AML-193 (cell line): ENCODE results near the gene TMEM132E.

Experiments used
- DNase-seq, 2 experiments: peaks; one replicate each; lab custom pipeline; 2025; lab: John Stamatoyannopoulos, UW

TMEM132E gene

GRCh38 chr17:34568953-34569352, 10.4 kb upstream of the TMEM132E start:
- no peak for DNase-seq

DNA sequence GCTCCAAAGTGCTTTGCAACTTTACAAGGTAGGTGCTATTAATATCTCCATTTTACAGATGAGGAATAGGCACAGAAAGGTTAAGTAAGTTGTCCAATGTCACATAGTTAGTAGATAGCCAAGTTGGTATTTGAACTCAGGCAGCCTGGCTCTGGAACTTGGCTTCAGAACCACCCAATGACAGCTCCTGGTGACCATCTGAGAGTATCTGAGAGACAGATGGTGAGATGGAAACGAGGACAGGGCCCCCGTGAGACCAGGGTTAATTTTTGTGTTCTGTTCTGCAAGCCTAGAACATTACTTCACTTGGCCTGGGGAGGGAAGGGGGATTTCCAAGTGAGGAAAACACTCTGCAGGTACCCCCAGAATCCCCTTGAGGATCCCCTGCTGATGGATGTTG, 9.8 kb upstream of the TMEM132E start:
- DNase-seq = no peak

- DNase-seq = no peak
Observed at GRCh38 chr17:34570506-34570905, 8.9 kb upstream of the TMEM132E start.

GRCh38 chr17:34571428-34572130, 7.8 kb upstream of the TMEM132E start:
- no peak for DNase-seq

DNA sequence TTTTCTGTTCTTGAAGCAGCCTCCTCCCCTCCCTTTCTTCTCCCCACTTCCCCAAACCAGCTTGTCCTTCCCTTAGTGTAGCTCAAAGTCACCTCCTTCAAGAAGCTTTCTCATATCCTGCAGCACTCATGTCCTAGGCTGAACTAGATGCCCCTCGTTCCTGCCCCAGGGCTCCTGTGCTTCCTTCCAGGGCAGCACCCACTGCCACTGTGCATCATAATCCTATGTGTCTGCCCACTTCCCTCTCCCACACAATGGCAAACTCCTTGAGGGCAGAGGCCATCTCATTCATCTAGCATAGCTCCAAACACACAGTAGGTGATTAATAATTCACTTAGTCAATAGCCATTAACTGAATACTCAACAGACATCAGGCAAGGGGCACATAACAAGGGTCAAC, 6.9 kb upstream of the TMEM132E start:
- no peak for DNase-seq

DNA sequence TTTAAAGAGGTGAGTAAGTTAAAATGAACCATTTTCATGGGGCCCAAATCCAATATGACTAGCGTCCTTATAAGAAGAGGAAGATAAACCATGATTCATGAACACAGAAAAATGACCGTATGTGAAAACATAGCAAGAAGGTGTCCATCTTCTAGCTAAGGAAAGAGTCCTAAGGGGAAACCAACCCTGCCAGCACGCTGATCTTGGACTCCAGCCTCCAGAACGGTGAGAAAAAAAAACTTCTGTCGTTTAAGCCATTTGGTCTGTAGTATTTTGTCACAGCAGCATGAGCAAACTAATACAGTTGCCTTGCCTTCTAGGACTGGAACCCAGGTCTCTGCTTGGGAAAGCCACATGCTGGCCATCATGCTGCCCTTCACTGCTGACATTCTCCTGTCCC, 4.2 kb upstream of the TMEM132E start:
- no peak for DNase-seq

- no peak for DNase-seq
Observed at GRCh38 chr17:34578016-34578415, 1.4 kb upstream of the TMEM132E start.

DNA sequence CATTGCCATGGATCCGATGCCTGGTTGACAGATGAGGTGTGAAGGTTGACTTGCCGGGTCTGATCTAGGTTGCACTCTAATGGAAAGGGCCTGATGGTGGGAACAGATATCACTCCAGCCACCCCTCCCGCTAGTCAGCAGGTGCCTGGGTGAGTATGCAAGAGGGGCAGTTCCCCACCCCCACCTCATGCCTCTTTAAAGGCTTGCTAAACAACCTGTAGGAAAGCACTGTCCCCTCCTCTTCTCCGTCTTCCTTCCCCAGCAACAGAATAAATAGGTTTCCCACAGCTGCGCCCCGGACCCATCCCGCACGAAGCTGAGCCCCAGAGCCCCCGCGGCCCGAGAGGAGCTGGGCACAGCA, 746 bp upstream of the TMEM132E start:
- no peak for DNase-seq

DNA sequence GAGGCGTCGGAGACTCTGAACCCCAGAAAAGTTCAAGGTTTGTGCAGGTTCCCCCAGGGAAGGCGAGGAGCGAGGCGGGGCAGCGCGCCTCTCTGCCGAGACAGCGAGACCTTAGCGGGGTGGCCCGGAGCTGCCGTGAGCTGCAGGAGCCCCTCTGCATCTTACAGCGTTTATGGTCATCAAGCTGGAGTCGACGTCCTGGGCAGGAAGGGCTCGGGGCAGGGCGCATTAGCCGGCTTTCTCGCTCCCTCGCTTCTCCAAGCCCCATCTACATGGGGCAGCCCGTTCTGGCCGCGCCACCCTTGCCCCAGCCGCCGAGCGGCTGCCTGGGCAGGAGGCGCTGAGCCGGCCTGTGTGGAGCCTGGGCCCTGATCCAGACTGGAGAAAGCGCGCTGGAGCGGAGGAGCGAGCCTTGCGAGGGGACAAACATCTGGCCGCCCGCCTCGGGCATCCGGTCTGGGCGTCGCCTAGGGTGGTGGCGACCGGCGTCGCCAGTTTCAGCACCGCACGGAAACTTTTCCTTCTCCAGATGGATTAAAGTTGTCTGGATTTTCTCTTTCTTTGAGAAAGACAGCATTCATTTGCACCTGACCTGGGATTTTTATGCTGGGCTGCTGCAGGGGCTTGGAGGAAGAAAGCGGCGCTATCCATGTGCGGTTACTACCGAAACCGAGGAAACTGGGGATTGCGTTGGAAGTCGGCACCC, 750 bp downstream of the TMEM132E start:
- DNase-seq = no peak

GRCh38 chr17:34580685-34581445, 1.5 kb downstream of the TMEM132E start:
- no peak for DNase-seq

- no peak for DNase-seq
Observed at GRCh38 chr17:34581446-34582184, 2.2 kb downstream of the TMEM132E start.

DNA sequence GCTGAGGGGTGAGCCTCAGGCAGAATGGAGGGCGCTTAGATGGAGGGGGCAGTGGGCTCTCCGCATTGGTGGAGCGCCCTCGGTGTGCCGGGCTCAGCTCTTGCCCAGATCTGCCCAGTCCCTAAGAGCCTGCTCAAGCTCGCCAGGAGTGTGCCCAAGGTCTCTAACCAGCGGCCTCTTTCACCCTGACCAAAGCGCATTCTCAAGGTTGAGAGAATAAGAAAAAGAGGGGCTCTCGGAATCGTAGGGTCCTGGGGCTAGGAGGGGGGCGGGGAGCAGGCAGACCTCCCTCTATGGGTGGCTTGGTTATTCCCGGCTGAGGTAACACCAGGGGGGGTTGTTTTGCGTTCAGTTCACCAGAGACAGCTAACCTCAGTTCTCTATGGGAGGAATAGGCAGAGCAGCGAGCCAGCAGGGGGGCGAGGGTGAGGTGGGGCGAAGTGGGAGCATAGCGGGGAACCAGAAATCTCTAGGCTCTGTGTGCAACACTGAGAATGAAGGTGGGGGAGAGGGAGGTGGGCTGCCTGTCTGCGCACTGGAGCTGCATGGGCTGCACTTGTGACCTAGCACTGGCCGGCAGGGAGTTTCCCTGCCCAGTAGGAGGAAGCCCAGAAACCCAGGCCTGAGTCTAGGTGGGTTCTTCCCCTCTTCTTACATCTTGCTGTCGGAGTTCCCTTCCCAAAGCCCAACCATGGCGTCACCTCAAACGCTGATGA, 3.0 kb downstream of the TMEM132E start:
- no peak for DNase-seq

- DNase-seq = no peak
Observed at GRCh38 chr17:34582901-34583245, 3.5 kb downstream of the TMEM132E start.

DNA sequence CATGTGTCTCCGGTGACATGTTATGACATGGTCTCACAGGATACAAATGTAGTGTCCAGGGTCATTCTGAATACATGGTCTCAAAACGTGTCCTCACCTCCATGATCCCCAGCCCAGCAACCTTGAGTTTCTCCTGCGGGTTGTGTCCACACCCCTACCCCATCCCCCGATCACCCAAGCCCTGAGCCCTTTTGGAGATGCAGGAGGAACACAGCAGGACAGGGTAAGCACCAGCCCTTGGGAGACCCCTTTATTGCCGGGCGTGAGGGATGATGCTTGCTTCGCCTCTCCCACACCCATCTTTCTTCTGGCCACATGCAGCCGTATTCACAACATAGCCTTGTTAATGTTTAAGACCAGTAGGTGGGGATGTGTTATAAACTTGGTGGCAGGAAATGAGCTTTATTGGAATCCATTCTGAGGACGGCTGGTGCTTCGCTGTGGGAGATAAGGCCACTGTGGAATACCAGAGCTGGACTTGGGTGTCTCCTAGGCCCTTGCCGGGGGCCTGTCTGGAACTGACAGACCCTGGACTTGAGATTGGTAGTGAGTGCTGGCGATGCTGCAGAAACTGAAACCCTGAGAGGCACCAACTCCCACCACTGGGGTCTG, 5.5 kb downstream of the TMEM132E start:
- DNase-seq = peak in 1 of 2 experiments; percentile 8

DNA sequence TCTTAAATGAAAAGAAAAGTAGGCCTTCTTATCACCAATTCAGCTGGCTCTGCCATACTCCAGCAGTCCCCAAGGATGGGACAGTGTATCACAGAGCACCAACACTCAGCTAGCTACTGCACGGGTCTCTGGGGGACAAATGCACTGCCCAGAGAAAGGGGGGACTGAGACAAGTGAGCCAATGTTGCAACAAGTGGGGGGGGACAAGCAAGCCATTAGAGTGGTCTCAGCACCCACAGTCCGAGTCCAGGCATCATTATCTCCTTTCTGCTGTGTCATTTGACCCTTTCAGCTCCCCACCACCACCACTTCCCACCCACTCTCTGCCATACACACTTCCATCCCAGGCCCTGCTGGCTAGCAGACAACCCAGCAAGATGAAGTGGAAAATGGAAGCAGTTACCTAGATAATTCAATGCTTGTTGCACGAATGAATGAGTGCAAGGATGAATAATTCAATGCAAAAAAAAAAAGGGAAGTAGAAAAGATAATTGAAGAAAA, 7.0 kb downstream of the TMEM132E start:
- DNase-seq = no peak

GRCh38 chr17:34588266-34588665, 8.9 kb downstream of the TMEM132E start:
- DNase-seq = no peak

DNA sequence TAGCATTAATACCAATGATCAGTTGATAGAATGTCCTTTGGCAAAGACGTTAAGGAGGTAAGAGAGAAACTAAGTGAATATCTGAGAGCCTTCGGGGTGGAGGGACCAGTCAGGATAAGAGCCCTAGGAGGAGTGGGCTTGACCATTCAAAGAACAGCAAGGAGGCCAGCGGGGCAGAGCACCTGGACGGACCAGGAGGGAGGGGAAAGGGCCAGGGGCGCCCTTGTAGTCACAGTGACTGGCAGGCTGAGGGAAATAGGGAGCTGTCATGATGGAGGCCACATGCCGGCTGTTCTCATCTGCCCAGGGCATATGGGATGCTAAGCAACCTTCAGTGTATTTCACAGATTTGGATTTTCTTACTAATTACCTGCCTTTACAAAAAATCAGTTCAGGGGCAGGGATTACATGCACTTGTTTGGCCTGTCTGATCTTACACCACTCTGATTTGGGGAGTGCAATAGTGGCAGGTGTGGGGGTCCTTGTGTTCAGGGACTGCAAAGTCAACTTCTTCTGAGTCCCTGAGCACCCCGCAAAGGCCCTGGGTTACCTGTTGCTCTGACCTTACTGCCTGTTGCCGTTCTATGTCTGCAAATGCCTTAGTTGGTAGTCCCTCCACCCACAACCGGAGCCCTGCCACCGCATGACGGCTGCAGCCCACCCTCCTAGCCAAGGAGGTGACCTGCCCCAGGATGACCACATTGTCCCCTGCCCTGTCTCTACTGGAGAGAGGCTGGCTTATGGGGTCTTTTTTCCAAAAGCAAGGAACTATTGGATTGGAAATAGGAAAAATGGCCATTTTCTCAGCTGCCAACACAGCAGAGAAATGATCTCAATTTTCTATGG, 10.0 kb downstream of the TMEM132E start:
- DNase-seq = no peak

GRCh38 chr17:34592002-34592401, 12.6 kb downstream of the TMEM132E start:
- DNase-seq = no peak

- no peak for DNase-seq
Observed at GRCh38 chr17:34596920-34597319, 17.5 kb downstream of the TMEM132E start.

GRCh38 chr17:34598161-34598776, 18.9 kb downstream of the TMEM132E start:
- DNase-seq = no peak
